ENCODE results near the gene EPHB2.

The EPHB2 gene

GRCh38 chr1:22712502-22713271 is 2.0 kb downstream of the EPHB2 start:
- ChIA-PET POLR2A (no interaction called here), CTCF (interaction anchor here (1.5 kb wide), 1 partner anchor 149 kb away, joined by 3 read pairs; no protein-coding TSS in a partner anchor)
- H3K4me1 ChIP-seq (ENCODE audit: control insufficient read depth, insufficient read depth, low read length): peaks cover 10% of the 10 kb centered on the region
- peak; percentile 68 for TF ChIP-seq ZIC2 (tag by site-specific recombination; IDR thresholded peaks at IDR 0.05)
- TF ChIP-seq PATZ1 (tag by site-specific recombination; IDR thresholded peaks at IDR 0.05): peak; percentile 64
- TF ChIP-seq CTCF (tag by site-specific recombination; IDR thresholded peaks at IDR 0.05): peak; percentile 43; the same call in 1 of the 2 replicates
- TF ChIP-seq ZNF529 (tag by site-specific recombination; IDR thresholded peaks at IDR 0.05; ENCODE audit: insufficient replicate concordance): no peak
- peak; percentile 43 for TF ChIP-seq SP7 (tag by site-specific recombination; IDR thresholded peaks at IDR 0.05)
- peak; percentile 53 for TF ChIP-seq ZNF398 (tag by site-specific recombination; IDR thresholded peaks at IDR 0.05)
- TF ChIP-seq ZNF791 (tag by site-specific recombination; IDR thresholded peaks at IDR 0.05): no peak
- peak; percentile 89 for TF ChIP-seq PRDM10 (tag by site-specific recombination; IDR thresholded peaks at IDR 0.05)
- H3K27ac ChIP-seq (ENCODE audit: extremely low read depth, low read depth, low read length): no peak overlapping the region
- H3K4me3 ChIP-seq (ENCODE audit: low read depth, low read length): no peak overlapping the region
- peaks cover 0 to 3% of the 10 kb centered on the region in 2 experiments; a peak in 1 of 3 replicates for H3K36me3 ChIP-seq (ENCODE audit: control insufficient read depth in 2 of 2, insufficient read depth in 1 of 2, low read length in 2 of 2)
- H3K9me3 ChIP-seq (ENCODE audit: control insufficient read depth, insufficient read depth, low read depth, low read length): no peaks in the 10 kb centered on the region

GRCh38 chr1:22714455-22714854 is 3.8 kb downstream of the EPHB2 start:
- H3K4me3 ChIP-seq (ENCODE audit: low read depth, low read length): no peak overlapping the region
- ChIA-PET CTCF (interaction anchor here (0.6 to 1.4 kb wide), 2 partner anchors 10 to 43 kb away, joined by 4 to 10 read pairs; no protein-coding TSS in a partner anchor), POLR2A (no interaction called here)
- H3K36me3 ChIP-seq (ENCODE audit: control insufficient read depth in 2 of 2, insufficient read depth in 1 of 2, low read length in 2 of 2): peaks cover 0 to 3% of the 10 kb centered on the region in 2 experiments; a peak in 1 of 3 replicates
- H3K27ac ChIP-seq (ENCODE audit: extremely low read depth, low read depth, low read length): no peak overlapping the region
- TF ChIP-seq KLF16 (tag by site-specific recombination; IDR thresholded peaks at IDR 0.05) (no peak), ZNF132 (tag by site-specific recombination; IDR thresholded peaks at IDR 0.05; ENCODE audit: borderline replicate concordance) (no peak), ZNF16 (tag by site-specific recombination; IDR thresholded peaks at IDR 0.05; ENCODE audit: low read depth) (peak; percentile 75), SCRT2 (tag by site-specific recombination; IDR thresholded peaks at IDR 0.05) (no peak)
- peaks cover 10% of the 10 kb centered on the region for H3K4me1 ChIP-seq (ENCODE audit: control insufficient read depth, insufficient read depth, low read length)
- H3K9me3 ChIP-seq (ENCODE audit: control insufficient read depth, insufficient read depth, low read depth, low read length): no peaks in the 10 kb centered on the region

Measured in HEK293 (cell line).